Measurements from ENCODE around the gene NEK1.

Gene NEK1

DNA sequence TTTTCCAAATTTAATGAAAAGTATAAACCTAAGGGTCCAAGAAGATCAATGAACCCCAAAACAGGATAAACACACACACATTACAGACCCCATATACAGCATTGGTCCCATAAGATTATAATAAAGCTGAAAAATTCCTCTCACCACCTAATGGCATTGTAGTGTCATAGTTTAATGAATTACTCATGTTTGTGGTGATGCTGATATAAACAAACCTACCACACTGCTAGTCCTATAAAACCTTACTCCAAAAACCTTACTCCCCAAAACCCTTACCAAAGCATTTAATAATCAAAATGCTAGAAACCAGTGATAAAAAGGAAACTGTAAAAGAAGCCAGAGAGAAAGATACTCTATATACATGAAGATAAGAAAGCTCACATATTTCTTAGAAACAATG is 193.5 kb downstream of the NEK1 start:
- DNase-seq = no peak
- TF ChIP-seq GATA1 (IDR thresholded peaks at IDR 0.05; ENCODE audit: low read depth, low read length) (no peak), POLR2A (IDR thresholded peaks at IDR 0.05; ENCODE audit: low read length) (no peak)

DNA sequence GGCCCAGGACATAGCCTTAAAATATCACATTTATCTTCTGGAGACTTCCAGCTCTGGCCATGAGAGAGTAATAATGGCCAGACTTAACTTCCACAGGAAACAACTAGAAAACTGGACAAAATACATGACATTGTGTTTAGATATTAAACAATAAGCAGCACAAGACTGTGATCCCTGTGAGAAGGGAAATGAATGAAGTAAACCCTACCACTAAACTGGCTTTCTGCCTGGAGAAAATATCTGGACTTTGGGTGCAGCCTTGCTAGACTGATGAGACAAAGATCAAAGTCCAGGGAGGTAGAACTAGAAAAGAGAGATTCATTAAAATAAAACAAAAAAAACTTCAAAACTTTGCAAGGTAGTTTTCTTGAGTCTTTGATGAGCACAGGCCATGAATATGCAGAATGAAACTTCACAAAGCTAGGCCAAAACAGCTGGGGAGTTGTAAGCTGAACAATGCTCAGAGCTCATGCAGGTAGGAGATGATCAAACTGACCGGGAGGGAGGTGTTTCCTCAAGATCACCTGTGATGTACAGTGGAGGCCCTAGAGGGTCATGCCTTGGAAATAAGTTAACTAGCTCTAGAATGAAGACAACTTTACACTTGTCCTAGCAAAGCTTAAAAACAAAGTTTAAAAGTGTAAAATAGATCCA is 194.6 kb downstream of the NEK1 start:
- no peak for TF ChIP-seq GATA1 (IDR thresholded peaks at IDR 0.05; ENCODE audit: low read depth, low read length)
- no peak for TF ChIP-seq POLR2A (IDR thresholded peaks at IDR 0.05; ENCODE audit: low read length)

DNA sequence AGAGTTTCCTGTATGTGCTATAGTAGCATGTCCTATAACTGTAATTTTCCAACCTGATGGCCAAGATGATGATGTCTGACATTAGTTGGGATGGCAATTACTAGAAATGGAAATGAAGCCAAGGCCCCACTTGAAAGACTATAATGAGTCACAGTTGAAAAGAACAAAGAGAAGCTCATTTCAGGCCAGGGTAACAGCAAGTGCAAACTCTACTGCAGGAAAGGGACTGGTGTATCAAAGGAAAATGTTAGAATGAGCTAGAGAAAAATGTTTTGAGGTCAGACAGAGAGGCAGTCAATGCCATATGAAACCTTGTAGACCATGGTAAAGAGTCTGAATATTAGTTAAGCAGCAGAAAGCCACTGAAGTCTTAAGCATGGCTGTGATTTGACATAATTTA is 195.4 kb downstream of the NEK1 start:
- TF ChIP-seq GATA1 (IDR thresholded peaks at IDR 0.05; ENCODE audit: low read depth, low read length) (no peak), POLR2A (IDR thresholded peaks at IDR 0.05; ENCODE audit: low read length) (no peak)
- DNase-seq = no peak

More for the DNA sequence above, 194.6 kb downstream of the NEK1 start:
- DNase-seq = no peak

DNA sequence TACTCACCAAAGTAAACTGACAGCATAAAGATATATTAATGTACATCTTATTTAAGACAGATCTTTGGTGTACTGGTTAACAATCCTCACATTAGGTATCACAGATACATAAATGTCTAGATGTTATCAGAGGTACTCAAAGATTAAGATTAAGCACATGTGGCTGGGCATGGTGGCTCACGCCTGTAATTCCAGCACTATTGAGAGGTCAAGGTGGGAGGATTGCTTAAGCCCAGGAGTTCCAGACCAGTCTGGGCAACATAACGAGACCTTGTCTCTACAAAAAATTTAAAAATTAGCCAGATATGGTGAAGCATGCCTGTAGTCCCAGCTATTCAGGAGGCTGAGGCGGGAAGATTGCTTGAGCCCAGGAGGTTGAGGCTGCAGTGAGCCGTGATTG is 195.9 kb downstream of the NEK1 start:
- TF ChIP-seq POLR2A (IDR thresholded peaks at IDR 0.05; ENCODE audit: low read length) (no peak), GATA1 (IDR thresholded peaks at IDR 0.05; ENCODE audit: low read depth, low read length) (no peak)
- DNase-seq = no peak

DNA sequence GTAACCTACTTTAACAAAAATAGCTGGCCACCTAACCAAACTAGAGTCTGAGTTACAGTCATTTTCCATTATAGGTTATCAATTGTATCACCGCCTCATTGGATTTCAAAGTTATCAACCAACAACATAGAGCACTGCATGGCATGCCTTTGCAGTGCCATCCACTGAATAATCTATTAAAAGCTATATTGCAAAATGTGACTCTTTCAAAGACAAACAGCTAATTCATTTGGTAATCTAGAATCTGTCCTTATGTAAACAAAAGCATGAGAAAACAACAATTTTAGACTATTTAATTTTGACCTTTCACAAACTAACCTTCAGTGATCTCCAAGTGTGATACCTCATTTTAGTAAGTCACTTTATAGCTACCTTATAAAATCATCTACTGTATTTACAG is 197.5 kb downstream of the NEK1 start:
- no peak for TF ChIP-seq POLR2A (IDR thresholded peaks at IDR 0.05; ENCODE audit: low read length)
- no peak for TF ChIP-seq GATA1 (IDR thresholded peaks at IDR 0.05; ENCODE audit: low read depth, low read length)
- no peak for DNase-seq

DNA sequence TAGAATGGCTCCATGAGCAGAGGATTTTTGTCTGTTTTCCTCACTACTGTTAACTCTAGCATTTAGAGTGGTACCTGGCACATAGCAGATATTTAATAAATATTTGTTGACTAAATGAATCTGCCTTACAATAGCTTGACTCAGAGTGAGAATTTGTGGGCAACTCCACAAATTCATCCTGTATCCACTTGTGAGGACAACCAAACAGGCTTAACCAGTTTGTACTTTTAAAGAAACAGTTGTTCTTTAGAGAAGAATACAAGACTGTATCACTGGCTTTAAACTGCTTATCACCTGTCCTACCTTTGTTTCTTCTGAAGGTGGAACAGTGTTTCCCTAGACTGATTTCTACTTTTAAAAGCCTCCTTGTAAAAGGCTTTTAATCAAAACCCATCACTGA is 200.3 kb downstream of the NEK1 start:
- TF ChIP-seq POLR2A (IDR thresholded peaks at IDR 0.05; ENCODE audit: low read length) (no peak), GATA1 (IDR thresholded peaks at IDR 0.05; ENCODE audit: low read depth, low read length) (no peak)
- DNase-seq = no peak

DNA sequence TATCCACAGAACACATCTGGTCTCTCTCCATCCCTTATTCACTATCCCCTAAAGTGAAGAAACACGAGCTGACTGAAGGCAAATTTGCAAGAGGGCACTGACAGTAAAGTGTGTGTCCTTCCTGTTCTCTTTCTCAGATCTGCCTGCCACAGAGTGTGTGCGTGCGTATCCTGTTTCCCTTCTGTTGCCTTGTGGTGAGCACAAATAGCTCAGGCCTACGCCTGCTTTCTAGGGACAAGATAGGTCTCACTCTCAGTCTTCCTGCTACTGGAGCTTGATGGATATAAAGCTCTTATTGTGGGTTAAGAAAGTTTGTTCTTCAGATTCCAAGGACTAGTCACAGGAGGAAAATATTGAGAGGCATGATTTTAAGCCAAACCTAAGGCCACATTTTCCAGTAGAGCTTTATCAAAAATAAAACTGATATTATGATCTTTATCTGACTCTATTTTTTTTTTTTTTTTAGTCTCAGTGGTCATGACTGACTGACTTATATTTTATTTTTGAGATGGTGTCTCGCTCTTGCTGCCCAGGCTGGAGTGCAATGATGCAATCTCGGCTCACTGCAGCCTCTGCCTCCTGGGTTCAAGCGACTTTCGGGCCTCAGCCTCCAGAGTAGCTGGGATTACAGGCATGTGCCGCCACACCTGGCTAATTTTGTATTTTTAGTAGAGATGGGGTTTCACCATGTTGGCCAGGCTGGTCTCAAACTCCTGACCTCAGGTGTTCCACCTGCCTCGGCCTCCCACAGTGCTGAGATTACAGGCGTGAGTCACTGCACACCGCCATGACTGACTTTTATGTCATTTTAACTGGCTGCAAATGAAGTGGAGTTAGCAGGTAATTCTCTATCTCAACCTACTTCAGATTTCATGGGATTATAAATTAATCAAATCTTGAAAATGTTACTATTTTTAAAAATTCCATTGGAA is 201.3 kb downstream of the NEK1 start:
- peak in 1 of 2 experiments; percentile 2 for DNase-seq
- TF ChIP-seq POLR2A (IDR thresholded peaks at IDR 0.05; ENCODE audit: low read length) (no peak), GATA1 (IDR thresholded peaks at IDR 0.05; ENCODE audit: low read depth, low read length) (no peak)

DNA sequence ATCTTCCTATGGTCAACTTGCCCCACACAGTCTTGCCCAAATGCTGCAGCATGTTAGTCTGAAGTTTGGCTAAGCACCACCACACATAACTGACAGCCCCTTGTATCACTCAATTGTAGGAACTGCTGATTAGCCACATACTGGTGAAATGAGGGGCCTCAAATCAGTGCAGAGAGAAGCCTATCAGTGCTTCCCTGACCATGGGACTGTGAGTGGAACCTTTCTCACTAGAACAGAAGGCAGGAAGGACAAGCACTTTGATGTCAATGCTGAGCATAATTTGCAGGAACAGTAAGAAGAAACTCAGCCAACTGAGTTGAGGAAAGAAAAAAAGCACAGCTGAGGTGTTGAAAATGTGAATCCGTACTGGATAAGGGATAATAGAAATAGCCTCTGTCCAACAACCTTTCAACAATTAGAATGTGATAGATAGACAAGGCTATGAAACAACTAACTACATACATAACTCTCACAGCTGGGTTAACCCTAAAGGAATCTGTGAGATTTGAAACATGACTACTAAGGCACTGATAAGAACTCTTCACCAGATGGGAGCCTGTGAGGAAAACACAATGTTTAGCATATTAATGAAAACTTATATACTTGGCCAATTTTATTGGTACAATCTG is 205.1 kb downstream of the NEK1 start:
- no peak for DNase-seq

DNA sequence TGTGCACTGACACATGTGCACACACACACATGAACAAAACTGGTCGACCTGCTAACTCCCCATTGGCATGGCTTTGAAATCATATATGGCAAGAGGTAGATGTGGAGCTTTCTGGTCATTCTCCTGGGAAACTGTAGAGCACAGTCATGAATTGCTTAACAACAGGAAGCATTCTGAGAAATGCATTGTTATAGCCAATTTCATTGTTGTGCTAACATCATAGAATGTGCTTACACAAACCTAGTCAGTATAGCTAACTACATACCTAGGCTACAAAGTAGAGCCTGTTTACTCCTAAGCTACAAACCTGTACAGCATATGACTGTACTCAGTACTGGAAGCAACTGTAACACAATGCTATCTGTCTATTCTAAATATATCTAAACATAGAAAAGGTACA is 207.4 kb downstream of the NEK1 start:
- TF ChIP-seq GATA1 (IDR thresholded peaks at IDR 0.05; ENCODE audit: low read depth, low read length) (no peak), POLR2A (IDR thresholded peaks at IDR 0.05; ENCODE audit: low read length) (no peak)
- no peak for DNase-seq

More for the DNA sequence above, 205.1 kb downstream of the NEK1 start:
- no peak for TF ChIP-seq POLR2A (IDR thresholded peaks at IDR 0.05; ENCODE audit: low read length)
- TF ChIP-seq GATA1 (IDR thresholded peaks at IDR 0.05; ENCODE audit: low read depth, low read length) = no peak

DNA sequence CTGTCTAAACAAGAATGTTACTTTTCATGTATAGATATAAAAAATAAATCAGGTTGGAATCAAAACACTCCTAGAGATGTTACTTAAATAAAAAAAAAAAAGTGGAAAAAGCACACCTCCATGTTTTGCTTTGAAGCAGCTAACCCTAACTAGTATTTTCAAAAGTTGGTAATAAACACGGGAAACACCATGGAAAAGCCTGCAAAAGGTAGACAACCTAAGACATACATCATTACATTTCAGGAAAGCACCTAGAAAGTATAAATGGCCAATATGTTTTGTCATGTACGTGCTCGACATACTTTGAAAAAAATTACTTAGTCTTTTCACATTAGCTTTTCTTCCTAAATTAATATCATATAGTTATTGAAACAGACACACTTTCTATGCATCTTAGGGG is 211.6 kb downstream of the NEK1 start:
- no peak for TF ChIP-seq GATA1 (IDR thresholded peaks at IDR 0.05; ENCODE audit: low read depth, low read length)
- TF ChIP-seq POLR2A (IDR thresholded peaks at IDR 0.05; ENCODE audit: low read length) = no peak
- DNase-seq = no peak

DNA sequence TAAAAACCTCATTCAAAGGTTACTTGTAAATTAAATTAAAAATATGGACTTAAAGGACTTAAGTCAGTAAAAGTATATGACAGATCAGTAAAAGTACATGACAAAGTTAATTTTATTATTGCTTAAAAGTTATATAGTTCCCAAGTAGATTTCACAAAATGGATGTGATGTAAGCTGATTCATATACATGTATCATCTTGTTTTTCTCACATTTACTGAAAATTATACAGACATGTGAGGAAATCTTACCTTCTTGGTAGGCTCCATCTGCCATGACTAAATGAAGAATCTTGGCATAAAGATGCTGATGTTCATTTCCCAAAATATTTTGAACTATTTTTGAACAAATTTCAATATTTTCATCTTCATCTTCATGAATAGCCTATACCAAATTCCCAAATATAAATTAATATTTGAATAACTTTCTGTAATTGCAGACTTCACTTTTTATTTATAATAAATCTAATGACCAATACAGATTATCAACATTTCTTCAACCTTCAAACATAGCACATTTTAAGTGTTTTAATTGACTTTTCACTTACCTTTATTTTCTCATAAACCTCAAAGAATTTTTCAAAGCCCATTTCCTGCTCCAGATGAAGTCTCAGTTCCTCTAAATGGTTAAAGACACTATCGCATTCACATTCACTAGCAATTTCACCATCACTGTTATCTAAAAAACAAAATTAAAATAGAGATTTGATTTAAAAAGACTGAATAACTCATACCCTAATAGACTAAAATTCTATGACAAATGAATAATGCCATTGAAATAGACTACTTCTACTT is 212.2 kb downstream of the NEK1 start:
- TF ChIP-seq GATA1 (IDR thresholded peaks at IDR 0.05; ENCODE audit: low read depth, low read length) = no peak
- TF ChIP-seq POLR2A (IDR thresholded peaks at IDR 0.05; ENCODE audit: low read length) = no peak
- no peak for DNase-seq

DNA sequence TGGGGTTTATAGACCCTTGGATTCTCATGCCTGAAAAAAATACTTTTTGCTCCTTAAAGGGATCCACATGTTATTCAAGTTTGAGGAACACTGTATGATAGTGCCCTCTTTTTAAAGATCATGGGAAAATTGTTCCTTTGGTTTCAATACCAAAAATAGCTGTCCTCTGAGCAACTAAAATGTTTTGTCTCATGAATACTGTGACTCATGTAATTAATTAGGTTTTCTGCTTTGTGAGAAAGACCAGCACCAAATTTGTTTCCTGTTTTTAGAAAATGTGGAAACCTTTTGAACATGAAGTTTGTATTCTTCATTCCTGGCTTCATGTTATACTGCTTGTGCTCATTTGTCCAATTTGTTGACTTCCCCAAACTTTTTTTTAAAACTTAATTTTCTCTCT is 214.1 kb downstream of the NEK1 start:
- TF ChIP-seq POLR2A (IDR thresholded peaks at IDR 0.05; ENCODE audit: low read length) (no peak), GATA1 (IDR thresholded peaks at IDR 0.05; ENCODE audit: low read depth, low read length) (no peak)
- DNase-seq = no peak

DNA sequence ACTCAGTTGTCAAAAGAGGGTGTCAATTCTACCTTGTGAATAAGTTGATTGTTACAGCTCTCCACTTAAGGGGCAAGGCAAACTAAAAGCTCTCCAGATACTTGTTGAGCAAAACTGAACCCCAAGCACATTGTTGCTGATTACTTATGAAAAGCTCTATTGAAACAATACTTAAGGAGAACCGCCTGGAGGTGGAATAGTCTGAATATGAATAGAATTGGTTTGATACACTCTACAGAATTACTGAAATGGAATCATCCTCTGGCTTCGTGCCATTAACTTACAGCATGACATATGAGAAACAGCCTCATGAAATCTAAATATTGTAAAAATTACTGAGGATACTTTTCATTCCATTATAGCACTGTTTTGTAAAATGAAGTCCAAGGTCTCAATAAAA is 214.6 kb downstream of the NEK1 start:
- no peak for DNase-seq
- TF ChIP-seq POLR2A (IDR thresholded peaks at IDR 0.05; ENCODE audit: low read length) (no peak), GATA1 (IDR thresholded peaks at IDR 0.05; ENCODE audit: low read depth, low read length) (no peak)

Data from erythroblast (primary cell).